Uterus (tissue), 2 donors: ENCODE data around the gene ANKRD37.
"Not testable (repeated sequence)": the region's sequence is repeated elsewhere in the genome, so short reads cannot be mapped to it uniquely, and the experiment has no call there.

ENCODE experiments used
- CTCF ChIP-seq, 4 experiments: fragments of 200-600 bp in 2 of 4; fragments of 450-650 bp in 2 of 4; sonication (generic) in 2 of 4; IDR thresholded peaks; one replicate each; pipeline ENCODE4 v1.5.1; 2016 to 2019; ENCODE audit warnings: antibody characterized with exemption in 4 of 4, mild to moderate bottlenecking in 2 of 4, moderate library complexity in 1 of 4
- POLR2A ChIP-seq, 2 donors: fragments of 450-650 bp; IDR thresholded peaks; one replicate each; pipeline ENCODE4 v1.6.1; 2016; ENCODE audit warnings: antibody characterized with exemption in 2 of 2, mild to moderate bottlenecking in 1 of 2, moderate library complexity in 1 of 2

- TF ChIP-seq CTCF, POLR2A (IDR thresholded peaks at IDR 0.05): not testable (repeated sequence)
Measured at GRCh38 chr4:185362570-185362969, 34.1 kb upstream of the ANKRD37 start.
